Measurements from ENCODE around the gene CHN2. TPM values are rescaled to one million over a fixed set of nuclear protein-coding genes. Genes with fewer than 3 reads are reported as not detected.

The CHN2 gene
- total RNA-seq, 4 donors from 2014 or later = 8.0 to 9.8 (median 8.9) TPM

- H3K4me3 ChIP-seq = no peak overlapping the region
- intact Hi-C loops (cut with DNase I) = no loop called here
- TF ChIP-seq POLR2AphosphoS5 (IDR thresholded peaks at IDR 0.05) (no peak), CTCF (IDR thresholded peaks at IDR 0.05) (no peak), POLR2A (IDR thresholded peaks at IDR 0.05; ENCODE audit: low read depth) (no peak), EP300 (IDR thresholded peaks at IDR 0.05) (no peak)
Measured at GRCh38 chr7:29196191-29196590, 1.6 kb downstream of the CHN2 start.

DNA sequence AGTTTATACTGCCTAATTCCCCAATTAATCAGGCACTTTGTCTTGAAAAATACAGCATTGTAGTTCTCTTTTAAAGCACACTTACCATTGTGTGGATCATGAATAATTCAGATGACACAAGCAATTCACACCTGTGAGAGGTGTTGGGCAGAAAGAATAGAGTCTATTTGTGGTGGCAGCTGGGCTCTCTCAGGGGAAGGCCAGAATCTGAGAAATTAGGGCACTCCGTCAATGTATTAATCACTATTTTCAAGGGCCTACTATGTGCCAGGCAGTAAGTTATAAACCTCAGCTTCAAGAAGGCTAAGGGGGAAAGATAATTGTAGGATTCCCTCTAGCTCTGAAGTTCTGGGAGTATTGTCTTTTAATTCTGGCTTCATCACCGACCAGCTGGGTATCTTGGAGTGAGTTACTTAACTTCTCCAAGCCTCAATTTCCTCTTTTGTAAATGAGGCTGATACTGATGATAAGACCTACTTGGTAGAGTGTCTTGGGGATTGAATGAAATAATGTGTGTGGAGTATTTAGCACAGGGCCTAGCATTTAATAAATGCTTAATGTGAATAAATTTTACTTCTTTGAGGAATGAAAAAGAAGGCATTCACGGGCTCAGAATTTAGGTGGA is 2.5 kb downstream of the CHN2 start:
- peaks cover 10 to 23% (median 21%) of the 10 kb centered on the region in 4 donors for H3K4me1 ChIP-seq
- peaks cover 0 to 50% (median 2%) of the 10 kb centered on the region in 4 donors for H3K27me3 ChIP-seq
- H3K9me3 ChIP-seq = no peaks in the 10 kb centered on the region
- no peak overlapping the region for H3K4me3 ChIP-seq
- TF ChIP-seq POLR2AphosphoS5 (IDR thresholded peaks at IDR 0.05) (no peak), CTCF (IDR thresholded peaks at IDR 0.05) (no peak), POLR2A (IDR thresholded peaks at IDR 0.05; ENCODE audit: low read depth) (no peak), EP300 (IDR thresholded peaks at IDR 0.05) (no peak)
- intact Hi-C loops (cut with DNase I) = no loop called here
- no peaks in the 10 kb centered on the region for H3K36me3 ChIP-seq
- no peak for DNase-seq (ENCODE audit: extremely low spot score)
- WGBS = 96% methylated on average over 3 of the region's 3 CpGs
- no peak overlapping the region for H3K27ac ChIP-seq (replicated peaks in 1 of 4)

More at GRCh38 chr7:29196191-29196590, 1.6 kb downstream of the CHN2 start:
- Histone ChIP-seq H3K4me1 (peaks cover 10 to 23% (median 21%) of the 10 kb centered on the region in 4 donors), H3K27me3 (peaks cover 0 to 55% (median 2%) of the 10 kb centered on the region in 4 donors), H3K36me3 (no peaks in the 10 kb centered on the region), H3K27ac (replicated peaks in 1 of 4) (no peak overlapping the region), H3K9me3 (no peaks in the 10 kb centered on the region)
- no peak for DNase-seq (ENCODE audit: extremely low spot score)
- 59% methylated on average over 4 of the region's 4 CpGs for WGBS

DNA sequence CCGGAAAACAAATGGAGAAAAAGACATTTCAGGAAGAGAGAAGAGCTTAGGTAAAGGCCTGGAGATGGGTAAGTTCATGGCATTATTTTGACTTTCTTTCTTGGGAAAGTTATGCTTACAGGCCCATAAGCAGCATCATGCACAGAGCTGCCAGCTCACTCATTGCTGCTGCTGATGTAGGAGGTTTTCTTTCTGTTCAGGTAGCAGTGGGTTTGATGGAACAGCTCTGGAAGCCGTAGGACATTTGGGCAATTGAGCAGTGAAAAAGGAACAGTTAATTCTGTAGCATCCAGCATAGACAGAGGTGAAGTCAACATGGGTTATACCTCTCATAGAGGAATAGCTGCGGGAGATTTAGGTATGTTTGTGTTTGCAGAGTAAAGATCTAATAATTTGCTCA is 3.3 kb downstream of the CHN2 start:
- H3K27me3 ChIP-seq = peaks cover 0 to 44% (median 2%) of the 10 kb centered on the region in 4 donors
- no peak for DNase-seq (ENCODE audit: extremely low spot score)
- H3K27ac ChIP-seq (replicated peaks in 1 of 4) = no peak overlapping the region
- H3K9me3 ChIP-seq = no peaks in the 10 kb centered on the region
- TF ChIP-seq EP300 (IDR thresholded peaks at IDR 0.05) (no peak), POLR2AphosphoS5 (IDR thresholded peaks at IDR 0.05) (no peak), POLR2A (IDR thresholded peaks at IDR 0.05; ENCODE audit: low read depth) (no peak), CTCF (IDR thresholded peaks at IDR 0.05) (no peak)
- peaks cover 10 to 23% (median 21%) of the 10 kb centered on the region in 4 donors for H3K4me1 ChIP-seq
- intact Hi-C loops (cut with DNase I) = no loop called here
- H3K36me3 ChIP-seq = no peaks in the 10 kb centered on the region
- WGBS = 91% methylated on average over 3 of the region's 3 CpGs
- H3K4me3 ChIP-seq = no peak overlapping the region

- Histone ChIP-seq H3K4me1 (peaks cover 6 to 11% (median 9%) of the 10 kb centered on the region in 4 donors), H3K27ac (replicated peaks in 1 of 4) (no peak overlapping the region), H3K36me3 (no peaks in the 10 kb centered on the region), H3K27me3 (peaks cover 0 to 29% (median under 1%) of the 10 kb centered on the region in 4 donors), H3K4me3 (no peak overlapping the region), H3K9me3 (no peaks in the 10 kb centered on the region)
- intact Hi-C loops (cut with DNase I) = no loop called here
- WGBS = 71% methylated on average over 2 of the region's 3 CpGs
- TF ChIP-seq CTCF (IDR thresholded peaks at IDR 0.05) = no peak
- TF ChIP-seq POLR2A (IDR thresholded peaks at IDR 0.05; ENCODE audit: low read depth) = no peak
- no peak for TF ChIP-seq EP300 (IDR thresholded peaks at IDR 0.05)
- TF ChIP-seq POLR2AphosphoS5 (IDR thresholded peaks at IDR 0.05) = no peak
- DNase-seq (ENCODE audit: extremely low spot score) = no peak
Measured at GRCh38 chr7:29199776-29200175, 5.2 kb downstream of the CHN2 start.
